HepG2 (cell line): ENCODE measurements around the gene MACROH2A1. TPM values are rescaled to one million over a fixed set of nuclear protein-coding genes. Genes with fewer than 3 reads are reported as not detected.
A peak's percentile ranks its signal among the peaks of the same experiment; 100 is the strongest.

Source experiments
- BRD4 ChIP-seq: sonication (generic); formaldehyde crosslinking; IDR thresholded peaks from 2 replicates; pipeline ENCODE4 v1.4.0; 2020; ENCODE audit warnings: missing genetic modification reagents
- HNRNPH1 ChIP-seq: fragments of 200-400 bp; formaldehyde crosslinking; optimal IDR thresholded peaks from 2 replicates; pipeline ENCODE3; 2017; ENCODE audit warnings: mild to moderate bottlenecking, low read depth, low read length
- IKZF4 ChIP-seq: sonication (generic); formaldehyde crosslinking; IDR thresholded peaks from 2 replicates; pipeline ENCODE4 v1.5.1; 2020; ENCODE audit warnings: borderline replicate concordance, mild to moderate bottlenecking, low read depth, missing genetic modification reagents; ENCODE audit errors: not compliant biosample characterization
- KAT7 ChIP-seq: IDR thresholded peaks from 2 replicates; pipeline ENCODE4 v1.6.1; 2018; ENCODE audit warnings: borderline replicate concordance, missing compliant biosample characterization
- KAT8 ChIP-seq: IDR thresholded peaks from 2 replicates; pipeline ENCODE4 v1.6.1; 2016; ENCODE audit warnings: missing genetic modification reagents, missing compliant biosample characterization
- KDM2A ChIP-seq: sonication (generic); formaldehyde crosslinking; IDR thresholded peaks from 2 replicates; pipeline ENCODE4 v1.4.0; 2020; ENCODE audit warnings: low read depth, missing genetic modification reagents, borderline replicate concordance
- MEIS2 ChIP-seq: sonication (generic); formaldehyde crosslinking; IDR thresholded peaks from 2 replicates; pipeline ENCODE4 v1.9.0; 2021; ENCODE audit warnings: mild to moderate bottlenecking, missing genetic modification reagents
- NR2F1 ChIP-seq, 2 experiments: fragments of 450-650 bp in 1 of 2; formaldehyde crosslinking in 1 of 2; IDR thresholded peaks; 2 replicates each; pipeline versions ENCODE4 v1.5.0 to v1.6.1; 2016 to 2020; ENCODE audit warnings: mild to moderate bottlenecking in 1 of 2, missing compliant biosample characterization in 1 of 2, missing genetic modification reagents in 1 of 2, moderate library complexity in 1 of 2
- RBAK ChIP-seq: sonication (generic); formaldehyde crosslinking; IDR thresholded peaks from 2 replicates; pipeline ENCODE4 v1.5.1; 2020; ENCODE audit warnings: mild to moderate bottlenecking, missing genetic modification reagents
- REL ChIP-seq: sonication (generic); formaldehyde crosslinking; conservative IDR thresholded peaks from 2 replicates; pipeline ENCODE4 v1.8.0; 2022; ENCODE audit warnings: mild to moderate bottlenecking, missing genetic modification reagents, moderate library complexity
- SOX6 ChIP-seq, 2 experiments: fragments of 450-650 bp in 1 of 2; sonication (generic) in 1 of 2; formaldehyde crosslinking in 1 of 2; IDR thresholded peaks; 2 replicates each; pipeline versions ENCODE4 v1.4.0 to v1.6.1; 2017 to 2020; ENCODE audit warnings: antibody characterized with exemption in 1 of 2, mild to moderate bottlenecking in 1 of 2, missing genetic modification reagents in 1 of 2
- SP140L ChIP-seq: sonication (generic); formaldehyde crosslinking; IDR thresholded peaks from 2 replicates; pipeline ENCODE4 v1.4.0; 2020; ENCODE audit warnings: missing genetic modification reagents, borderline replicate concordance
- SPEN ChIP-seq: sonication (generic); formaldehyde crosslinking; IDR thresholded peaks from 2 replicates; pipeline ENCODE4 v1.5.1; 2020; ENCODE audit warnings: low read depth, mild to moderate bottlenecking, missing genetic modification reagents
- SRY ChIP-seq: sonication (generic); formaldehyde crosslinking; IDR thresholded peaks from 2 replicates; pipeline ENCODE4 v1.8.0; 2022; ENCODE audit warnings: mild to moderate bottlenecking, missing genetic modification reagents
- U2AF2 ChIP-seq: fragments of 200-400 bp; formaldehyde crosslinking; IDR thresholded peaks from 2 replicates; pipeline ENCODE4 v1.6.1; 2017; ENCODE audit warnings: low read depth, mild to moderate bottlenecking, low read length
- ZNF143 ChIP-seq: sonication (generic); formaldehyde crosslinking; IDR thresholded peaks from 2 replicates; pipeline ENCODE4 v1.4.0; 2020; ENCODE audit warnings: missing genetic modification reagents
- ZNF205 ChIP-seq: IDR thresholded peaks from 2 replicates; pipeline ENCODE4 v1.6.1; 2018; ENCODE audit warnings: missing biosample characterization, missing genetic modification reagents
- ZNF749 ChIP-seq: sonication (generic); formaldehyde crosslinking; IDR thresholded peaks from 2 replicates; pipeline ENCODE4 v1.8.0; 2022; ENCODE audit warnings: mild to moderate bottlenecking, missing genetic modification reagents, moderate library complexity, borderline replicate concordance
- ZNF788 ChIP-seq: sonication (generic); formaldehyde crosslinking; IDR thresholded peaks from 2 replicates; pipeline ENCODE4 v1.5.0; 2020; ENCODE audit warnings: mild to moderate bottlenecking, missing genetic modification reagents, borderline replicate concordance
- ZNF83 ChIP-seq: sonication (generic); formaldehyde crosslinking; IDR thresholded peaks from 2 replicates; pipeline ENCODE4 v1.4.0; 2020; ENCODE audit warnings: missing genetic modification reagents, mild to moderate bottlenecking, borderline replicate concordance
- ZSCAN20 ChIP-seq: sonication (generic); formaldehyde crosslinking; IDR thresholded peaks from 2 replicates; pipeline ENCODE4 v1.4.0; 2020; ENCODE audit warnings: missing genetic modification reagents, mild to moderate bottlenecking, borderline replicate concordance
- polyA plus RNA-seq, 8 experiments: library from polyadenylated mRNA; depleted of rRNA in 3 of 8; stranded (reverse) in 7 of 8; unstranded in 1 of 8; fragments of >200 nt; fragmentation: Illumina TruSeq in 4 of 8; extraction: Trizol in 4 of 8; gene quantifications; 2 replicates each; pipeline versions ENCODE4 v1.2.1 to v1.2.3, GENCODE V29; 2011 to 2016; ENCODE audit warnings: low read depth in 4 of 8, missing spikeins in 1 of 8, mixed read lengths in 1 of 8; ENCODE audit not compliant: insufficient read depth in 1 of 8
- total RNA-seq, 5 experiments: library from RNA; depleted of rRNA; stranded (reverse); fragments of >200 nt; fragmentation: Illumina TruSeq; extraction: Trizol; gene quantifications; 2 replicates each; pipeline ENCODE4 v1.2.3, GENCODE V29; 2016; ENCODE audit warnings: low read depth in 1 of 5
- TF ChIP-seq, protein P1 (sequence below): sonication (generic); formaldehyde crosslinking; IDR thresholded peaks from 2 replicates; pipeline ENCODE4 v1.4.0; 2020; ENCODE audit warnings: missing genetic modification reagents
- TF ChIP-seq, protein P2 (sequence below): sonication (generic); formaldehyde crosslinking; IDR thresholded peaks from 2 replicates; pipeline ENCODE4 v1.5.0; 2020; ENCODE audit warnings: missing genetic modification reagents
- TF ChIP-seq, protein P3 (sequence below): sonication (generic); formaldehyde crosslinking; IDR thresholded peaks from 2 replicates; pipeline ENCODE4 v1.4.0; 2020; ENCODE audit warnings: mild to moderate bottlenecking, missing genetic modification reagents

MACROH2A1 gene
- total and polyA plus RNA-seq, 2 of the 13 experiments (the other 11 are each of a cell fraction or from before 2014, with no cell fraction given) = 69.1 to 158 TPM

DNA sequence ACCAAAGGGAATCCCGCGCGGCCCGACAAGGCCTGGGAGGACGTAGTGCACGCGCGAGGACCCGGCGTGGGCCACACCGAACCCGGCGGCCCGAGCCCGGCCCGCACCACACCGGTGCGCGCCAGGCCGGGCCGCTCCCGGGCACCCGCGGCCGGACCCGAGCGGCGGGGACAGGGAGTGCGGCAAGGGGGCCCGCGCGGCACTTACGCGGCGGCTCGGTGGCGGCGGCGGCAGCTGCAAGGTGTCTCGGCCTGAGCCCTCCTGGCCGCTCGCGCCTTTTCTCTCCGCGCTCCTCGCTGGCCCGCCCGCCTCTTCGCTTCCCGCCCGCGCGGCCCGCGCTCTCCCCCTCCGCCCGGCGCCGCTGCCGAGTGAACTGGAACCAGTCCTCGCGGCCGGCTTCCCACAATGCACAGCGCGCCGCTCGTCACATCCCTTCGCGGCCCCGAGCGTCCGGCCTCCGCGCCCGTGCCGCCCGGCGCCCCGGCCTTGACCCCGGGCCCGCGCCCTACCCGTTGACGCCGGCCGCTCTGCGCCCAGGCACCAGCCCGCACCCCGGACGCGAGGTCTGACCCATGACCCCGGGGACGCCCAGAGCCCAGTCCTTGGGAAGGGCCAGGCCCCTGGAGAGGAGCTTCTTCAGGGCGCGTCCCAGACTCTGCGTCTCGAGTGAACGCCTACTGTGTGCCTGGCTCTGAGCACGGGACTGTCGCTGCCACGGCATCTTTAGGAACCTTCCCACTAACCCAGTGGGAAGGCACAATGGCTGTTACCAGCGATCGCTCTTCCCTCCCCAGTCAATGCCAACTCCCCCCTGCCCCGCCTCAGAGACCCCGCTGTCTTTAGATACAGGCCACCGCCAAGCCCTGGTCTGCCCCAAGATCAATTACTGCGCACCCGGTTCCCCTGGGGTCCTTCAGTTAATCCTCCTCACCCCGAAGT lies at the start of gene MACROH2A1 (continued):
- TF ChIP-seq, protein P1, sequence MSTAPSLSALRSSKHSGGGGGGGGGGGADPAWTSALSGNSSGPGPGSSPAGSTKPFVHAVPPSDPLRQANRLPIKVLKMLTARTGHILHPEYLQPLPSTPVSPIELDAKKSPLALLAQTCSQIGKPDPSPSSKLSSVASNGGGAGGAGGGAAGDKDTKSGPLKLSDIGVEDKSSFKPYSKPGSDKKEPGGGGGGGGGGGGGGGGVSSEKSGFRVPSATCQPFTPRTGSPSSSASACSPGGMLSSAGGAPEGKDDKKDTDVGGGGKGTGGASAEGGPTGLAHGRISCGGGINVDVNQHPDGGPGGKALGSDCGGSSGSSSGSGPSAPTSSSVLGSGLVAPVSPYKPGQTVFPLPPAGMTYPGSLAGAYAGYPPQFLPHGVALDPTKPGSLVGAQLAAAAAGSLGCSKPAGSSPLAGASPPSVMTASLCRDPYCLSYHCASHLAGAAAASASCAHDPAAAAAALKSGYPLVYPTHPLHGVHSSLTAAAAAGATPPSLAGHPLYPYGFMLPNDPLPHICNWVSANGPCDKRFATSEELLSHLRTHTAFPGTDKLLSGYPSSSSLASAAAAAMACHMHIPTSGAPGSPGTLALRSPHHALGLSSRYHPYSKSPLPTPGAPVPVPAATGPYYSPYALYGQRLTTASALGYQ = no peak
- TF ChIP-seq, protein P2, sequence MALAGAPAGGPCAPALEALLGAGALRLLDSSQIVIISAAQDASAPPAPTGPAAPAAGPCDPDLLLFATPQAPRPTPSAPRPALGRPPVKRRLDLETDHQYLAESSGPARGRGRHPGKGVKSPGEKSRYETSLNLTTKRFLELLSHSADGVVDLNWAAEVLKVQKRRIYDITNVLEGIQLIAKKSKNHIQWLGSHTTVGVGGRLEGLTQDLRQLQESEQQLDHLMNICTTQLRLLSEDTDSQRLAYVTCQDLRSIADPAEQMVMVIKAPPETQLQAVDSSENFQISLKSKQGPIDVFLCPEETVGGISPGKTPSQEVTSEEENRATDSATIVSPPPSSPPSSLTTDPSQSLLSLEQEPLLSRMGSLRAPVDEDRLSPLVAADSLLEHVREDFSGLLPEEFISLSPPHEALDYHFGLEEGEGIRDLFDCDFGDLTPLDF (CRISPR knock-in tag) = peak; percentile 73; the same call in 1 of the 2 replicates
- peak; percentile 77 for TF ChIP-seq KDM2A (CRISPR knock-in tag)
- no peak for TF ChIP-seq ZNF749 (CRISPR knock-in tag)
- peak; percentile 88 for TF ChIP-seq ZNF143 (CRISPR knock-in tag)
- TF ChIP-seq IKZF4 = peak; percentile 52
- TF ChIP-seq ZSCAN20 (CRISPR knock-in tag) = no peak
- no peak for TF ChIP-seq REL
- TF ChIP-seq U2AF2 = no peak
- no peak for TF ChIP-seq RBAK (CRISPR knock-in tag)
- peak; percentile 69 to 96 for TF ChIP-seq NR2F1 (CRISPR knock-in tag; IDR thresholded peaks at IDR 0.05)
- 0 out of 2 replicates have a peak, but pooled peaks have one; percentile 15 for TF ChIP-seq KAT8
- TF ChIP-seq HNRNPH1 = no peak
- peak; percentile 46; the same call in 1 of the 2 replicates for TF ChIP-seq SRY (CRISPR knock-in tag)
- TF ChIP-seq MEIS2 (CRISPR knock-in tag) = no peak
- TF ChIP-seq, protein P3, sequence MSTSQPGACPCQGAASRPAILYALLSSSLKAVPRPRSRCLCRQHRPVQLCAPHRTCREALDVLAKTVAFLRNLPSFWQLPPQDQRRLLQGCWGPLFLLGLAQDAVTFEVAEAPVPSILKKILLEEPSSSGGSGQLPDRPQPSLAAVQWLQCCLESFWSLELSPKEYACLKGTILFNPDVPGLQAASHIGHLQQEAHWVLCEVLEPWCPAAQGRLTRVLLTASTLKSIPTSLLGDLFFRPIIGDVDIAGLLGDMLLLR (CRISPR knock-in tag) = peak; percentile 62; the same call in 1 of the 2 replicates
- peak; percentile 75; the same call in 1 of the 2 replicates for TF ChIP-seq SPEN (CRISPR knock-in tag)
- TF ChIP-seq SOX6 (IDR thresholded peaks at IDR 0.05) = no peak
- no peak for TF ChIP-seq SOX6 (CRISPR knock-in tag; IDR thresholded peaks at IDR 0.05)
- TF ChIP-seq SP140L (CRISPR knock-in tag) = no peak
- peak; percentile 71; the same call in 1 of the 2 replicates for TF ChIP-seq ZNF788 (CRISPR knock-in tag)
- TF ChIP-seq KAT7 (CRISPR knock-in tag) = peak; percentile 26; the same call in 1 of the 2 replicates
- peak; percentile 30; the same call in 1 of the 2 replicates for TF ChIP-seq BRD4 (CRISPR knock-in tag)
- TF ChIP-seq ZNF83 (CRISPR knock-in tag) = 0 out of 2 replicates have a peak, but pooled peaks have one; percentile 16
- TF ChIP-seq ZNF205 (CRISPR knock-in tag) = 0 out of 2 replicates have a peak, but pooled peaks have one; percentile 43
